ENCODE results near the gene ADAMTS17. TPM values are rescaled to one million over a fixed set of nuclear protein-coding genes. Genes with fewer than 3 reads are reported as not detected.

ADAMTS17 gene
- total RNA-seq, 4 donors from 2014 or later: 6.0 to 17.6 (median 8.2) TPM

- DNase-seq: no peak
- no peak for TF ChIP-seq POLR2AphosphoS5 (IDR thresholded peaks at IDR 0.05)
- no peak for TF ChIP-seq POLR2A (IDR thresholded peaks at IDR 0.05)
- H3K4me3 ChIP-seq: no peak overlapping the region
- H3K27me3 ChIP-seq: no peaks in the 10 kb centered on the region
- peaks cover 0 to 4% (median 3%) of the 10 kb centered on the region in 4 donors for H3K4me1 ChIP-seq
- no peak overlapping the region for H3K27ac ChIP-seq
- intact Hi-C loops (cut with DNase I; ENCODE audit: low total_unique reads): no loop called here
- in situ Hi-C loops (cut with MboI; ENCODE audit: low pct_ligation_motif_present in 1 of 4, low pct_unique_long_range_greater_than_20kb in 1 of 4, low sequenced_read_pairs in 3 of 4): no loop called here
- H3K9me3 ChIP-seq: no peaks in the 10 kb centered on the region
- 71 to 82% methylated on average over 8 to 10 of the region's 10 CpGs for WGBS, 2 donors (ENCODE audit: low coverage in 1 of 2)
- no peaks in the 10 kb centered on the region for H3K36me3 ChIP-seq
Observed at GRCh38 chr15:100250176-100250800, 91.5 kb downstream of the ADAMTS17 start.

- in situ Hi-C loops (cut with MboI; ENCODE audit: low pct_ligation_motif_present in 1 of 4, low pct_unique_long_range_greater_than_20kb in 1 of 4, low sequenced_read_pairs in 3 of 4): no loop called here
- H3K4me1 ChIP-seq: peaks cover 0 to 4% (median 3%) of the 10 kb centered on the region in 4 donors
- intact Hi-C loops (cut with DNase I; ENCODE audit: low total_unique reads): no loop called here
- H3K4me3 ChIP-seq: no peak overlapping the region
- H3K27ac ChIP-seq: no peak overlapping the region
- no peaks in the 10 kb centered on the region for H3K9me3 ChIP-seq
- TF ChIP-seq EP300 (IDR thresholded peaks at IDR 0.05; ENCODE audit: low read depth) (no peak), CTCF (IDR thresholded peaks at IDR 0.05) (no peak), POLR2A (IDR thresholded peaks at IDR 0.05) (no peak), POLR2AphosphoS5 (IDR thresholded peaks at IDR 0.05) (no peak)
- H3K27me3 ChIP-seq: no peaks in the 10 kb centered on the region
- no peaks in the 10 kb centered on the region for H3K36me3 ChIP-seq
- DNase-seq: no peak
- 80 to 88% methylated on average over 3 to 8 of the region's 9 CpGs for WGBS, 2 donors (ENCODE audit: low coverage in 1 of 2)
Observed at GRCh38 chr15:100249096-100249815, 92.5 kb downstream of the ADAMTS17 start.

GRCh38 chr15:100248236-100248635, 93.5 kb downstream of the ADAMTS17 start:
- intact Hi-C loops (cut with DNase I; ENCODE audit: low total_unique reads): no loop called here
- DNase-seq: no peak
- in situ Hi-C loops (cut with MboI; ENCODE audit: low pct_ligation_motif_present in 1 of 4, low pct_unique_long_range_greater_than_20kb in 1 of 4, low sequenced_read_pairs in 3 of 4): no loop called here
- peaks cover 0 to 4% (median 3%) of the 10 kb centered on the region in 4 donors for H3K4me1 ChIP-seq
- H3K27me3 ChIP-seq: no peaks in the 10 kb centered on the region
- H3K4me3 ChIP-seq: no peak overlapping the region
- no peaks in the 10 kb centered on the region for H3K36me3 ChIP-seq
- H3K27ac ChIP-seq: no peak overlapping the region
- TF ChIP-seq EP300 (IDR thresholded peaks at IDR 0.05; ENCODE audit: low read depth) (no peak), CTCF (IDR thresholded peaks at IDR 0.05) (no peak), POLR2AphosphoS5 (IDR thresholded peaks at IDR 0.05) (no peak), POLR2A (IDR thresholded peaks at IDR 0.05) (no peak)
- no peaks in the 10 kb centered on the region for H3K9me3 ChIP-seq
- WGBS, 2 donors (ENCODE audit: low coverage in 1 of 2): 94% methylated on average over 5 of the region's 5 CpGs; no CpG with 5 or more reads in 1 of the 2 donors

GRCh38 chr15:100247228-100248225, 94.2 kb downstream of the ADAMTS17 start:
- 80 to 84% methylated on average over 15 to 21 of the region's 21 CpGs for WGBS, 2 donors (ENCODE audit: low coverage in 1 of 2)
- H3K27ac ChIP-seq: no peak overlapping the region
- H3K4me3 ChIP-seq: no peak overlapping the region
- no peaks in the 10 kb centered on the region for H3K4me1 ChIP-seq
- H3K36me3 ChIP-seq: no peaks in the 10 kb centered on the region
- intact Hi-C loops (cut with DNase I; ENCODE audit: low total_unique reads) (no loop called here), in situ Hi-C loops (cut with MboI; ENCODE audit: low pct_ligation_motif_present in 1 of 4, low pct_unique_long_range_greater_than_20kb in 1 of 4, low sequenced_read_pairs in 3 of 4) (no loop called here)
- H3K9me3 ChIP-seq: no peaks in the 10 kb centered on the region
- no peaks in the 10 kb centered on the region for H3K27me3 ChIP-seq
- DNase-seq: no peak
- no peak for TF ChIP-seq POLR2A (IDR thresholded peaks at IDR 0.05)
- no peak for TF ChIP-seq POLR2AphosphoS5 (IDR thresholded peaks at IDR 0.05)
- no peak for TF ChIP-seq EP300 (IDR thresholded peaks at IDR 0.05; ENCODE audit: low read depth)
